ENCODE results near the gene FAM32A.

- no peak for TF ChIP-seq YY1 (IDR thresholded peaks at IDR 0.05; ENCODE audit: insufficient read depth, insufficient read length)
- no peak for TF ChIP-seq SUZ12 (IDR thresholded peaks at IDR 0.05; ENCODE audit: extremely low read depth, insufficient read depth, insufficient read length)
- no peak for TF ChIP-seq ZNF274 (IDR thresholded peaks at IDR 0.05; ENCODE audit: low read depth, low read length)
These were observed 23.4 kb upstream of the FAM32A start for GRCh38 chr19:16161840-16162239.
